Measurements from ENCODE around the gene B4GALT3.
"Not testable (repeated sequence)": the region's sequence is repeated elsewhere in the genome, so short reads cannot be mapped to it uniquely, and the experiment has no call there.

B4GALT3 gene

DNA sequence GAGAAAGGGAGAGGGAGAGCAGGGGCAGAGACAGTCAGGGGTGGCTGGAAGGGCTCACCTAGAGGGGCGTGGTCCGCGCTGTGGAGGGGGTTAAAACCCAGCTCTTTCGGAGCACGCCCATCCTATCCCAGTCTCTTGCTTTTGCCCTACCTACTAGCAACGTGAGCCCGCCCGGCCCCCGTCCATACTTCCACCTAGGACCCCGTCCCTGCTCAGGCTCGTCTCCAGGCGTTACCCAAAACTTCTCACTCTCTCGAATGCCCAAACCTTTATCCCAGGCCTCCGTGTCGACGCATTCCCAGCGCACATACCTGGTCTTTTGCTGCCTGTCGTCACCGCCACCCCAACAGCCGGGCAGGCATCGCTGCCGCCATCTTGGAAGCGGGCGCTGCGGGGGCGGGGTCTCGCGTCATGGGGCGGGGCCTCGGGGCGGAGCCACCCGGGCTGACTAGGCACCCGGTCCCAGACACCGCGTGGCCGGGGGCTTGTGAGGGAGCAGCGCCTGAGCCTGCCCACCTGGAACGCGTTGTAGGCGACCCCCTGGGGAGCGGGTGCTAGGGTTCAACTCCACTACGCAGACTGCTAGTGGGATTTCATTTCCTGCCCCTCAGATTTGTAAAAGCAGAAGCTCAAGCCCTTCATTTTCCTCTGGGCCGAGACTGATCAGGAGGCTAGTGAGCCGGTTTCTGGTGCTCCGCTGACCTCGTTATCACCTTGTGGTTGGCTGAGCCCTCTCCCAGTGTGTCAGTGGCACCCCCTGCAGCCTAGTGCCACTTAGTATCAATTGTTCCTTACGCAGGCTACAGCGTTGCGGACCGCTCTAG lies at the start of gene B4GALT3:
B4GALT3 (minus strand) TSS at position 396 of the 824 bp plus-strand sequence. CDS start 1,447 bp downstream, outside the sequence.
- DNase-seq = peak; percentile 69

DNA sequence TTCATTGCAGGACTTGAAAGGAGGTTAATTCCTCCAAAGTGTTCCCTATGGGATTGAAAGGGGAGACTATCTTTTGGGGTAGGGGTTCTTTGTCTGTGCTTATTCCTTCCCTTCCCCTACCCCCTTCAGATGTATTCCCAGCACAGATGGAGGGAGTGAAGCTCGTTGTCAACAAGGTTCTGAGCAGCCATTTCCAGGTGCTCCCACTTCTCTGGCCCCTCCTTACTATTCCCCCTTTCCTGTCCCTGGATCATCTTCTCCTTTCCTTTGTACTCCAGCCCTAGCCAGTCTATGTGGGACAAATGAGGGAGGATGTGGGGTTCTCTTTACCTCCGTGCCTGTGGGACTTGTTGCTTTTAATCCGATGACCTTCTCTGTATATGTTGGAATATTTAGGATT lies 49.5 kb upstream of the B4GALT3 start:
- no peak for DNase-seq

DNA sequence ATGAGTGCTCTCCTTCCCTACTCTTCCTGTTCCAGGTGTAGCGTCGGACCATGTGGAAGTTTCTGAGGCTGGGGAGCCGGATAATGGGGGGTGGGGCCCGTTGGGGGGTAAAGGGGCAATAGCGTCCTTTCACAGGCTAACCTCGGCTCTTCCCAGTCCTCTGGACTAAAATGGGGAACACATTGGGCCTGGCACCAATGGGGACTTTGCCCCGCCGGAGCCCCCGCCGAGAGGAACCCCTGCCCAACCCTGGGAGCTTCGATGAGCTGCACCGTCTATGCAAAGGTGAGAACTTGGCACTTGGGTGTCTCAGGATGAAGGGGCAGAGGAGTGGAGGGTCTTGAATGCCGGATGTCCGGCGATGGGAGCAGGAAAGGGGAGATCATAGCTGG lies 49.0 kb upstream of the B4GALT3 start:
- no peak for DNase-seq

DNA sequence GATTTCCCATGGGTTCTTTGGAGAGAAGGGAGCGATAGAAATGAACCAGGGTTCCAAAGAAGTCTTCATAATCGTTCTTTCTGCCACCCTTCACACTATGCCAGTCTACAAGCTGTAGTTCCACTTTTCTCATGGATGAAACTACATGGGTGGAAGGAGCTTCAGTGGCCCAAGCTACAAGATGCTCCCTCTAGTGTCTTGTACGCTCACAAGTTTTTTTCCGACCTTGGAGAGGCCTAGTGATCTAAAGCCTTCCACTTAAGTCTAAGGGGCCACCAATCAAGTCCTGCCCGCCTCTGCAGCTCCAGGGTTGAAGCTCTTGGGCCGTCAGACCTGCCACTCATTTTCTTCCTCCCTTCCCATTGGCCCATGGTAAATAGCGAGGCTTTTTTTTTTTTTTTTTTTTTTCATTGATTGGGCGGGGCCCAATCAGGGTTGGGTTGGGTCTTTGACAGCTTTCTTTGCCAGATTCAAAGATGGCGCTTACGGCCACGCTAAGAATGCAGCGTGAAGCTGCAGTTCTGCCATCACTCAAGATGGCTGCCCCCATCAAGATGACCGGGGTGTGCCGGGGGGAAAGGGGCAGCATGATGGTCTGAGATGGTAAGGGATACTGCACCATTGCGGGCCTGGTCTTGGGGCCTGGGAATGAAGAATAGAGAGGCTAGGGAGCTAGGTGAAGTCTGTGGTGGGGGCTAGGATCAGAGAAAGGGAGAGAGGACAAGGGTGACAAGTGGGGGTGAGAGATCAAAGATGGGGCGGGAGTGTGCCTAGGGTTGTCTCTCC lies 48.4 kb upstream of the B4GALT3 start, which contains the start of gene TOMM40L:
TOMM40L (plus strand) TSS at position 527 of the 786 bp plus-strand sequence. CDS start 430 bp downstream, outside the sequence.
- peak; percentile 98 for DNase-seq

DNA sequence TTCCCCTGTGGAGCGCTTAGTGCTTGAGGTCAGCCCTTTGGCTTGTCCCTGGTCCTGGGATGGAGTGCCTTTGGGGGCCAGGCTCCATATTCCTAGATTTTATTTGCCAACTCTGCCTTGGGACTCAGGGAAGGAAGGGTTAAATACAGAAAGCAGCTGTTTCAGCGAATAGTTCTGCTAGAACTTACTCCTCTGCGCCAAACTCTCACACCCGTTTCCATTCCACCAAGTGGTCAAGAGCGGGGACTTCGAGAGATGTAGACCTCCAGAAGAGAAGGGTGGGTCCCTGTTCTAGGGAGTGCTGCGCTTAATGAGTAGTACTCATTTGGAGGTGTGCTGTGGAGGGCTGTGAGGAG lies 47.8 kb upstream of the B4GALT3 start:
- DNase-seq = no peak

DNA sequence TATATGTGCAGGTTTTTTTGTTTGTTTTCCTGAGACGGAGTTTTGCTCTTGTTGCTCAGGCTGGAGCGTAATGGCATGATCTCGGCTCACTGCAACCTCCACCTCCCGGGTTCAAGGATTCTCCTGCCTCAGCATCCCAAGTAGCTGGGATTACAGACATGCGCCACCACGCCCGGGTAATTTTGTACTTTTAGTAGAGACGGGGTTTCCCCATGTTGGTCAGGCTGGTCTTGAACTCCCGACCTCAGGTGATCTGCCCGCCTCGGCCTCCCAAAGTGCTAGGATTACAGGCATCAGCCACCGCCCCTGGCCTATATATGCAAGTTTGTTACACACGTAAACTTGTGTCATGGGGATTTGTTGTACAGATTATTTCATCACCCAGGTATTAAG lies 47.4 kb upstream of the B4GALT3 start:
- DNase-seq = not testable (repeated sequence)

DNA sequence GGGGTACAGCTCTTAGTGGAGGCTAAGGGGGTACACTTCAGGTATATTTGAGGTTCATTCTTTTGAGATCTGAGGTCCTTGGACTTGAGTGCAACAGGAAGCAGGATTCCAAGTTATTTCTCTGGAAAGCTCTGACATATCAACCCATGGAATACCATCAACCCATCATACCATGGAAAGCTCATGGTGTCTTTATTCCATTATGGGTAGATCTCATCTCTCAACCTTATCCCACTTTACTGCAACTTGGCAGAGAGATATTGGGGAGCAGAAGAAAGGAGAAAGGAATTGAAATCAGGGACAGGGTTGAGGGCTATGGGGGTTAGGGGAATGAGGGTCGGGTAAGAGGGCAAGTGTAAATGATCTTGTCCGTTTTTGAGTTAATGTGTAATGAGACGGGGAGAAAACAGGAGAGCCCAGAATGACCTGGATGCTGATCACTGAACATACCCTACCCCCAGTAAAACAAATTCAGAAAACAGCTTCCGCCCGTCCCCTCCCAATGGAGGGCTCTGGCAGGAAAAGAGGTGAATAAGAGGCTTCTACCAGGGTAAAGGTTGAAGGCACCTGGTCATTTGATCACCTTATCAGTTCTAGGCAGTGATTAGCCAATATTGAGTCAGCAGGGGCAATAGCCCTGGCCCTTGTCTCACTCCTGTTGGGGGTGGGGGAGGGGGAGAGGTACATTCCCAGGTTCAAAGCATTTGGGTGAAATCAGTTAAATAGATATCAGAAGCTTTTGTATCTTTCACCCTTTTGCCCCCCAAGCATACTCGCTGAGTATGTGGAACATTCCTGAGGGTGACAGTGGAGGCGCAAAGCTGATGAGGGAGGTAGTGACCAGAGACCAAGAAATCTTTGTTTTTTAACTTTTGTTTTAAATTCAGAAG lies 46.7 kb upstream of the B4GALT3 start:
- no peak for DNase-seq

DNA sequence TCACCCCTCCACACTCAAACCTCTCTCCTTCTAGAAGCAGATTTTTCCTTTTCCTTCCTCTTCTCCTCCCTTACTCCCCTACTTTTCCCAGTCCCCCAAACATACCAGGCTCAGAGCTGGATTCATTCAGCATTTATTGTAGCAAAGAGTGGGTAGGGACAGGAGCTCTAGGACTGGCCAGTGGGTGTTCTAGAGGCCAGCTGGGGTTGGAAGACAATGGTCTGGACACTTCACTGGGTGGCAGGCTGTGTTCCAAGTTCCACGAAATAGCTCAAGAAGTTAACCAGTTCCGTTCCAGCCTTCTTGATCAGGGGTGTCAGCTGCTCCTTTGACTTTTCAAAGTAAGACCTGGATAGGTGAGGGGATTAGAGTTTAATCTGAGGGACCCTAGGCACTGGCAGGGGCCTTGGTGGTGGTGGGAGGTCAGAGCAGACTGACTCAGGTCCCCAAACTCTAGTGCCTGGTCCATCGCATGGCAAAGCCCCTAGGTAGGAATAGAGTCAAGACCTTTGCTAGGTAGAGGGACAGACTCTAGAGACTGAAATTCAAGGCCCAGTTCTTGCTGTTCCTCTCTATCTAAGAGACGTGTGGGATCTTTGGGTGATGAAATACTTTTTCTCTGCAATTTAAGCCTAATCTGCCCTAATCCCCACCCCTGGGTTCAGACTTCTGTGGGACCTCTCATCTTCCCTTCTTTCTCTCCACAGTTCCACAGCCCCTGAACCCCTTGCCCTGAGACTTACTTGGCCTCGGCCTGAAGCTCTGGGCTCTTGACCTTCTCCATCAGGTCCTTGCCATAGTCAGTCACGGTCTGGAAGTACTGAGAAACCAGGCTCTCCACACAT lies 45.1 kb upstream of the B4GALT3 start:
- DNase-seq = no peak

DNA sequence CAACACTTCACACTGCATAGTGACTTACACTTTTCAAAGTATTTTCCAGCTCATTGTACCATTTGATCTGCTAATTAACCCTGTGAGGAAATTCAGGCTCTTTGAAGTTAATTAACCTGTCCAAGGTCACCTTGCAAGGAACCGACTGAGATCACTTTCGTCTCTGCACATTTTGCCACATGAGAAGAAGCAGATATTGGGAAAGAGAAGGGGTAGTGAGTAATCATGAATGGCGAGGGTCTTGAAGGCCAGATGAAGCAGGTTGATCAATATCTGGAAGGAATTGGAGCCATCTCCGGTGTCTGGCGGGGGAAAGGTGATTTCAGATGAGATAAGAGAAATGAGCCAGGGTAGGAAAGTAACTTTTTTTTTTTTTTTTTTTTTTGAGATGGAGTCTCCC lies 42.7 kb upstream of the B4GALT3 start:
- no peak for DNase-seq

DNA sequence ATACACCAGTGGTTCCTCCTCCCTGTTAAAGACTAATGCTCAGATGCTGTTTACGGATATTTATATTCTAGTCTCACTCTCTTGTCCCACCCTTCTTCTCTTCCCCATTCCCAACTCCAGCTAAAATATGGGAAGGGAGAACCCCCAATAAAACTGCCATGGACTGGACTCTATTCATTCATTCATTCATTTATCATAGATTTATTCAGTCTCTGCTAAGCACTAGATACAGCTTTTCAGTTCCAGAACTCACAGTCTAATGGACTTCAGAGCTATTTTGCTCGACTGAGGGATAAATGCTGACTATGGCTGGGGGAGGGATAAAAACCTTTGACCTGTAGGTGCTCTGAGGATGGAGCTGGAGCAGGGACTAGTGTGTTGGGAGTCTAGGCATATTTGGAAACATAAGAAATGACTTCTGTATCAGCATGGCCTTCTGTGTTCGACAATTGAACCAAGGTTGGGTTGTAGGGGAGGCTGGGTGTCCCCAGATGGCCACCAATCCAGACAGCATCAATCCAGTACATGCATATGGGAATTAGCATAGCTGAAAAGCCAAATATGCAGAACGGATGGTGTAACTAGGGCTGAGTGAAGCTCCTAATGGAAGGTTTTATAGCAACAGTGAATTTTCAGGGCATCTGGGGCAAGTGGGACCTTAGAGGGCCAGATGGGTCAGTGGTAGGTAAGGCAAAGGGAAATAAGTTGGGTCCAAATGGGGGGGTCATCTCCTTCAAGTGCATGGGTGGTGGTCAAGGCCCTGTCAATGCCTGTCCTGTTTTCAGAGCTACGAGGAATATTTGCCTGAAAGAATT lies 42.0 kb upstream of the B4GALT3 start:
- DNase-seq = no peak

DNA sequence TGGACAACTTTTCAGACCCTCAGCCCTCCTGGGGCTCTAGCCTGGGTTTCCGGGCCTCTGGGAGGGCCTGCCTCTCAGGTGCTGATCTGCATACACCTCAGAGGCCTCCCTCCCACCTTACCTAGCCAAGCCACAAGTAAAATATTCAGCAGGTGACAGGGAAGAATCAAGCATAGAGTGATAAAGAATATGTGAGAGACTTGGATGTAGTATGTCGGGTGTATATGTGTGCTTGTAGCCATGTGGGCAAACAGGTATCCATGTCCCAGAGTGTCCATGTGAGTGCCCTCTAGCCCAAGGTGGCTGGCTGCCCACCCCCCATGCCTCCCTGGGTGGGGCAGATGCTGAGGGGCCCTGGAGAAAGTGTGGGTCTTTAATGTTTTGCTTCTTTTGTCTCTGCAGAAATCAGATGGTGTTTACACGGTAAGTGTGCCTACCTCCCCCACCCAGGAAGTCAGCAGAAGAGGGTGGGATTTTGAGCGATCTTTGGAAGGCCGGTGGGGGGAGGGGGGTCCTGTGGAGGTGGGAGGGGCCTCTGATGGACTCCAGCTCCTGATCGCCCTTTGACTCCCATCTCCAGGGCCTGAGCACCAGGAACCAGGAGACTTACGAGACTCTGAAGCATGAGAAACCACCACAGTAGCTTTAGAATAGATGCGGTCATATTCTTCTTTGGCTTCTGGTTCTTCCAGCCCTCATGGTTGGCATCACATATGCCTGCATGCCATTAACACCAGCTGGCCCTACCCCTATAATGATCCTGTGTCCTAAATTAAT lies 41.2 kb upstream of the B4GALT3 start:
- DNase-seq = no peak

DNA sequence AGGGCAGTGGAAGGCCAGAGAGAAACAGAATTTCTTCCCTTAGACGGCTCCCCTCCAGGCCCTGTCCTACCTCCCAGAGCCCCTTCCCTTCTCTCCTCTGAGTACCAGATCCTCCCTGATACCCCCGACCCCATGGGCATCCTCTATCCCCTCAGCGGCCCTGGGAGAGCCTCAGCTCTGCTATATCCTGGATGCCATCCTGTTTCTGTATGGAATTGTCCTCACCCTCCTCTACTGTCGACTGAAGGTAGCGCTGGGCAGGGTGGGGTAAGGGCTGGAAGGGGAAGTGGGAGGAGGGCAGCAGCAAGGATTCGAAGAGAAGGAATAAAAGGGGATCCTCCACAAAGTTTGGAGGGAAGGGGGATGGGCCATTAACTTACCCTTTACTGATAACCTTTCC lies 40.5 kb upstream of the B4GALT3 start:
- DNase-seq = no peak

DNA sequence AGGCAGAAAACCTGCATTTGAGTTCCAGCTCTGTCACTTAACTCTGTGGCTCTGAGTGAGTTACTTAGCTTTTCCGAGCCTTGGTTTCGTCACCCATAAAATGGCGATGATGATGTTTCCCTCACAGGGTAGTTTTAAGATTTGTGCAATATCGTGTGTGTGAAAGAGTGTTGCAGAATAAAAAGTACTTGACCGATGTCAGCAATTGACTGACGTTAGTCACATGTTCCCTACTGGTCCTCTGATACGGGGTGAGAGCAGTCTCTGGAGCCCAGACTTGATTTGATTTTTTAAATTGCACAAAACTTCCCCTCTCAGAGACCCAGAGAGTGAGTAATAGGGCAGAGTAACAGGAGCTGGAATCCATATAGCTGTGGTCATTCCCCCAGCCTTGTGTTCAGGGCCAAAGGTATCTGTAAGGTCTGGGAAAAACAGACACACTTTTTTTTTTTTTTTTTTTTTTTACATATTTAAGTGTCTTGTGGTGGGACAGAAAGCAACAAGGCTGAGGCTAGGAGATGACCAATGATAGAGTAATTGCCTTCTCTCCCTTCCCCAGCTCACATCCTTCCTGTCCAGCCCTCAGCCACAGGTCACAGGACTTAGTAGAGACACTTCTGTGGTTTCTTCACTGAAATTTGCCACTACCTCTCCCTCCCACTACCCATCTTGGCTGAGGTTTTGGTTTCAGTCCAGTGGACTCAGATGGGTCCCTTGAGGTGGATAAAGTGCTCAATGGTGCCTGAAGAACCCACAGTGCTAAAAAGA lies 39.8 kb upstream of the B4GALT3 start:
- DNase-seq = no peak

DNA sequence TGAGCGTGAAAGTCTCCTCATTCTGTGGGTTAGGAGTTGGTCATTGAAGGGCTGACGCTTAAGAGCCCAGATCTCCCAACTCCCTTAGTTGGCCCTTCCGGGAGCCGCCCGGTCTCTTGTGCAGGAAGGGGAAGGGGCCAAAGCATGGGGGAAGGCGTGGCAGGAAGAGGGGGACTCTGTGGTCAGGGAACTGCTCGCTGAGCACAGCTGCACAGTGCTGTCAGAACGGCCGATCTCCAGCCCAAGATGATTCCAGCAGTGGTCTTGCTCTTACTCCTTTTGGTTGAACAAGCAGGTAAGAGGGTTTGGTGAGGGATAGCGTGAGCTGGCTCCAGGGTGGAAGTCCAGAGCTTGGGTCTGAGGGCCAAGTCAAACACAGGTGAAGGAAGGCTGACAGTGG lies 37.8 kb upstream of the B4GALT3 start, which contains the start of gene FCER1G:
FCER1G (plus strand) TSS at position 220 of the 400 bp plus-strand sequence; CDS start at position 247, 27 bp downstream.
- DNase-seq = no peak

DNA sequence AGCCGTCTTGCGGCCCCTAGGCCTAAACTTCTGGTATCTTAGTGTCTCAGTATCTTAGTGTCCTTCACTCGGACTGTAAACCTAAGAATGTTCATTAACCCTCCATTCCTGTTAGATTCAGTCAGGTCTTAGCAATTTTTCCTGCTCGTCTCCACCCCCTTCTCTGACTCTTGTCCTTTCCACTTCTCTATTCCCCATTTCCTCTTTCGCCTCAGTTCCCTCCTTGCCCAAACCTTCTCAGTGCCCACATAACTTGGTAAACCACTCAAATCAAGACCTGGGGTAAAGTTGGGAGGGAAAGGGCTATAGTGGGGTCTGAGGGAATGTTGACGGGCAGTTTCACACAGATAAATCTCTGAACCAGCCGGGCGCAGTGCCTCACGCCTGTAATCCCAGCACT lies 37.1 kb upstream of the B4GALT3 start:
- DNase-seq = no peak

DNA sequence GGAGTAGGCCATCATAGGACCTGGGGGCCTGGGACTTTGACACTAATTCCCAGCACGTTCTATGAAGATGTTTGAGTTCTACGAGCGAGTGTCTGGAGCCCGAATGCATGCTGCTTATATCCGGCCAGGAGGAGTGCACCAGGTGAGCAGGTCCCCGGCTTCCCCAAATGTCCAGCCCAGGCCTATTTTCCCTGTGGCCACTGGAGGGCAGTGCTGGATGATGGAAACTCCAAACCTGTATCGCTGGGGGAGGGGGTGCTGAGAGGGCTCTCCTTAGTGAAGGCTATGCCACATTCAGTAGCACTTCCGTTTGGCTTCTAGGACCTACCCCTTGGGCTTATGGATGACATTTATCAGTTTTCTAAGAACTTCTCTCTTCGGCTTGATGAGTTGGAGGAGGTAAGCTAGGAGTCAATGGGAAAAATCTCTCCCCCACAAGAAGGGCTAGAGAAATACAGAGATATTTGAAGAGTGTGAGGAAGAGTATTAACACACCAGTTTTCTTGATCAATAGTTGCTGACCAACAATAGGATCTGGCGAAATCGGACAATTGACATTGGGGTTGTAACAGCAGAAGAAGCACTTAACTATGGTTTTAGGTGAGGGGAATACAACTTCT lies 32.6 kb upstream of the B4GALT3 start:
- peak; percentile 39 for DNase-seq

DNA sequence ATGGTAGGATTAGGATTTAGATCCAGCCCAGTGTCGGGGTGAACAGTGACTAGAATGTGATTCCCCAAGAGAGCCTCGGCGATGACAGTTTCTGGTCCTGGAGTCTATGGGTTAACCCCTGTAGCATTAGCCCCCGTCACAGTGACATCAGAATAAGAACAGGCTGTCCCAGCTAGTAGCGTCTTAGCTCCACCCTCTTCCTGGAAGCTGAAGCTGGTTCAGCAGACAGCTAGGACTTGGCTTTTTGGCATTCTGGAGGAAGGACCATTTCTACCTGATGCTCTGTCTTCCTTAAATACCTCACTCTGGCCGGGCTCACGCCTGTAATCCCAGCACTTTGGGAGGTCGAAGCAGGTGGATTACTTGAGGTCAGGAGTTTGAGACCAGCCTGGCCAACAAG lies 29.9 kb upstream of the B4GALT3 start:
- no peak for DNase-seq

DNA sequence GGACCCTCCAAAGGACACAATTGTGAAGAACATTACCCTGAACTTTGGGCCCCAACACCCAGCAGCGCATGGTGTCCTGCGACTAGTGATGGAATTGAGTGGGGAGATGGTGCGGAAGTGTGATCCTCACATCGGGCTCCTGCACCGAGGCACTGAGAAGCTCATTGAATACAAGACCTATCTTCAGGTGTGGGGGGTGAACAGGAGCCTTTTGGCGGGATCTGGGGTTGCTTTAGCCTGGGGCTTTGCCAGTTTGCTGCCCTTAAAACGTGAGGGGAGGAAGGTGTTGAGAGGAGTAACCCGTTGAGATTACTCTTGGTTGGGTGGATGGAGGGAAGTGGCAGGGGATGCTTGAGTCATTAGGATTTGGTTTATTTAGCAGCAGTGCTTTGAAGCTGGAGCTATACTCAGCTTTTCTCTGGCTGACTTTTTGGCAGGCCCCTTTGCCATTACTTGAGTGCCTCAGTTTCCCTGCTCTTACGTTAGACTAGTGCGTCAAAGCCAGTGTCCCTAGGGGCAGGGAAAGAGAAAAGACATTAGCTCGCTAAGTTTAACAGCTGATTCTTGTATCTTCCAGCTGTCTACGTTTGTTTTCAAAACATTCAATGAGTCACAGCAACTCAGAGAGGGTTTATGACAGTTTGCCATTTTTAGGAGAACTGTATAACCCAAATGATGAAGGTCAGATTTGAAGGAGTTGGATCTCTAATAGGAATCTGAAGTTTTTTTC lies 29.3 kb upstream of the B4GALT3 start:
- DNase-seq = no peak

All from NCI-H1048 (cell line).